HG03378 (cell line): ENCODE data around the gene KLHL7.
"Not testable (repeated sequence)": the region's sequence is repeated elsewhere in the genome, so short reads cannot be mapped to it uniquely, and the experiment has no call there.

ENCODE experiments used
- ATAC-seq: cut with Tn5 transposase; IDR thresholded peaks from one replicate; pipeline ENCODE4 v1.9.1; 2021; ENCODE audit warnings: mild to moderate bottlenecking, moderate library complexity; ENCODE audit not compliant: unreplicated experiment

The KLHL7 gene

GRCh38 chr7:23168111-23168885, 62.7 kb downstream of the KLHL7 start:
- no peak for ATAC-seq

- no peak for ATAC-seq
Observed at GRCh38 chr7:23175938-23176337, 70.4 kb downstream of the KLHL7 start.

- peak; percentile 96 for ATAC-seq
Observed at GRCh38 chr7:23181684-23182553, 76.3 kb downstream of the KLHL7 start, which contains the start of gene NUP42. Gene NUP42, plus strand, starts transcription at chr7:23182048. Its CDS starts 38 bp downstream, at chr7:23182086.

GRCh38 chr7:23183279-23184012, 77.9 kb downstream of the KLHL7 start:
- no peak for ATAC-seq

- no peak for ATAC-seq
Observed at GRCh38 chr7:23184291-23184690, 78.7 kb downstream of the KLHL7 start.

- ATAC-seq, result no peak
Observed at GRCh38 chr7:23184709-23185359, 79.2 kb downstream of the KLHL7 start.

GRCh38 chr7:23185980-23186379, 80.4 kb downstream of the KLHL7 start:
- ATAC-seq, result no peak

GRCh38 chr7:23191022-23191421, 85.4 kb downstream of the KLHL7 start:
- no peak for ATAC-seq

- not testable (repeated sequence) for ATAC-seq
Observed at GRCh38 chr7:23193650-23194227, 88.2 kb downstream of the KLHL7 start.

- no peak for ATAC-seq
Observed at GRCh38 chr7:23196306-23196705, 90.7 kb downstream of the KLHL7 start.

- not testable (repeated sequence) for ATAC-seq
Observed at GRCh38 chr7:23197745-23198144, 92.2 kb downstream of the KLHL7 start.

GRCh38 chr7:23200331-23200730, 94.7 kb downstream of the KLHL7 start:
- ATAC-seq, result no peak

- no peak for ATAC-seq
Observed at GRCh38 chr7:23204241-23204640, 98.7 kb downstream of the KLHL7 start.

- no peak for ATAC-seq
Observed at GRCh38 chr7:23205577-23205908, 100.0 kb downstream of the KLHL7 start.

- ATAC-seq, result no peak
Observed at GRCh38 chr7:23205909-23206767, 100.6 kb downstream of the KLHL7 start.

- ATAC-seq, result no peak
Observed at GRCh38 chr7:23207021-23207420, 101.4 kb downstream of the KLHL7 start.

GRCh38 chr7:23207884-23208283, 102.3 kb downstream of the KLHL7 start:
- ATAC-seq, result no peak

- no peak for ATAC-seq
Observed at GRCh38 chr7:23208316-23208715, 102.7 kb downstream of the KLHL7 start.

- no peak for ATAC-seq
Observed at GRCh38 chr7:23210506-23210905, 104.9 kb downstream of the KLHL7 start.

GRCh38 chr7:23211589-23211988, 106.0 kb downstream of the KLHL7 start:
- ATAC-seq, result no peak
